T-helper 2 cell treated with Interferon-gamma antibody and Interleukin-4, amounts not matched to agents 5 μg/mL and 100 μg/mL, for 36 hours (primary cell): ENCODE data around the gene MAP4K2.
A peak's percentile ranks its signal among the peaks of the same experiment; 100 is the strongest.

Experiments used
- DNase-seq: peaks from one replicate; pipeline ENCODE4 v3.0.0; 2021; ENCODE audit warnings: low spot score
- H3K27ac Mint-ChIP-seq: one replicate; pipeline ENCODE4 v1.8.0; 2021; ENCODE audit warnings: mild to moderate bottlenecking, mixed read lengths
- H3K27me3 Mint-ChIP-seq: one replicate; pipeline ENCODE4 v1.8.0; 2021; ENCODE audit warnings: low read depth, mixed read lengths
- H3K36me3 Mint-ChIP-seq: one replicate; pipeline ENCODE4 v1.8.0; 2021; ENCODE audit warnings: low read depth, mixed read lengths
- H3K4me1 Mint-ChIP-seq: one replicate; pipeline ENCODE4 v1.8.0; 2021; ENCODE audit warnings: low read depth, mixed read lengths
- H3K4me3 Mint-ChIP-seq: one replicate; pipeline ENCODE4 v1.8.0; 2022; ENCODE audit warnings: mild to moderate bottlenecking, moderate library complexity, mixed read lengths
- H3K9me3 Mint-ChIP-seq: one replicate; pipeline ENCODE4 v1.8.0; 2021; ENCODE audit warnings: mixed read lengths

Gene MAP4K2

DNA sequence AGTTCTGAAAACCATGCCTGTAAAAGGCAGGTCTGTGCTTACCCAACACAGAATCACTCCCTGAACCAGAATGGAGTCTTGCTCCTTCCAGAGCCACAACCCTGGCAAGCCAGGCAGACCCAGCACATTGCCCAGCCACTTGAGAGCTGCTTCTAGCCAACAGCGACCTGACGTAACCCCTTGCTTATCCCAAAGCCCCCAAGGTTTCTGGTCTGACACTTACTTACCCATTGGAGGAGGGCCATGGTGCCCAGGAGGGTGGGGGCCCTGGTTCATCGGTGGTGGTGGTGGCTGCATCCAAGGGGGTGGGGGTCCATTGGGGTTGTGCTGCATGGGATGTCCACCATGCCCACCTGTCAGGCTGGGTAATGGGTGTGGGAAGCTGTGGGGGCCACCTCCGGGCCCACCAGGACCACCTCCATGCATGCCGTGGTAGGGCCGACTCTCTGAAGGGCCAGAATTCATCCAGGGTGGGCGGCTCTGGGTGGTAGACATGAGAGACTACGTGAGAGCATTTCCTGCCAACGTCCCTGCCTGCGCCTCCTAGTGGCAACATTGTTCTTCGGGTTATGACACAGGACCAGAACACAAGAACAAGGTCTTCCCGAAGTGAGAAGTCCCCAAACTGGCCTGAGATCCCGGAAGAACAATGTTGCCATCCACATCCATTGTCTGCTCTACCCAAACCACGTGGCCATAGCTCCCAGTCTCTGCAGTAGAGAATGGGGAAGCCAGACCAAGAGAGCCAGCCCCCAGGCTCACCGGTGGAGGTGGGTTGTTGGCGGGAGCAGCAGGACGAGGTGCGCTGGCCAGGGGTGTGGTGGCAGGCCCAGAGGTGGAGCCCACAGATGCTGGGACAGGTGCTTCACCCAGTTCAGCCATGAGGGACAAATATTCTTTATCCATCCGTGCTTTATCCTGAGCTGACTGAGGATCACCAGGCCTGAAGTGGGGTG lies 35.4 kb downstream of the MAP4K2 start:
- Mint-ChIP-seq H3K27me3 (no peaks in the 10 kb centered on the region), H3K4me3 (peak overlapping the region; percentile 51), H3K4me1 (peaks cover 66% of the 10 kb centered on the region), H3K27ac (peak overlapping the region; percentile 74), H3K36me3 (peaks cover 92% of the 10 kb centered on the region), H3K9me3 (no peaks in the 10 kb centered on the region)
- peak; percentile 65 for DNase-seq

- Mint-ChIP-seq H3K4me3 (no peak overlapping the region), H3K4me1 (peaks cover 66% of the 10 kb centered on the region), H3K9me3 (no peaks in the 10 kb centered on the region), H3K36me3 (peaks cover 91% of the 10 kb centered on the region), H3K27ac (no peak overlapping the region), H3K27me3 (no peaks in the 10 kb centered on the region)
- DNase-seq = no peak
These were observed 36.1 kb downstream of the MAP4K2 start for GRCh38 chr11:64766881-64767280.

- peak overlapping the region; percentile 85 for H3K4me3 Mint-ChIP-seq
These were observed 37.0 kb downstream of the MAP4K2 start for GRCh38 chr11:64765851-64766665.

GRCh38 chr11:64765291-64765850 lies 37.6 kb downstream of the MAP4K2 start:
- H3K27ac Mint-ChIP-seq = peak overlapping the region; percentile 96
- no peak for DNase-seq
- peaks cover 71% of the 10 kb centered on the region for H3K4me1 Mint-ChIP-seq
- peak overlapping the region; percentile 85 for H3K4me3 Mint-ChIP-seq
- H3K27me3 Mint-ChIP-seq = no peaks in the 10 kb centered on the region
- no peaks in the 10 kb centered on the region for H3K9me3 Mint-ChIP-seq
- peaks cover 82% of the 10 kb centered on the region for H3K36me3 Mint-ChIP-seq

More at GRCh38 chr11:64765851-64766665, 37.0 kb downstream of the MAP4K2 start:
- no peaks in the 10 kb centered on the region for H3K9me3 Mint-ChIP-seq
- H3K4me1 Mint-ChIP-seq = peaks cover 66% of the 10 kb centered on the region
- H3K27me3 Mint-ChIP-seq = no peaks in the 10 kb centered on the region
- peaks cover 84% of the 10 kb centered on the region for H3K36me3 Mint-ChIP-seq
- no peak for DNase-seq
- H3K27ac Mint-ChIP-seq = peak overlapping the region; percentile 96

- H3K27ac Mint-ChIP-seq = peak overlapping the region; percentile 96
- peak overlapping the region; percentile 85 for H3K4me3 Mint-ChIP-seq
- DNase-seq = no peak
- H3K9me3 Mint-ChIP-seq = no peaks in the 10 kb centered on the region
- H3K4me1 Mint-ChIP-seq = peaks cover 73% of the 10 kb centered on the region
- H3K27me3 Mint-ChIP-seq = no peaks in the 10 kb centered on the region
- H3K36me3 Mint-ChIP-seq = peaks cover 78% of the 10 kb centered on the region
These were observed 38.3 kb downstream of the MAP4K2 start for GRCh38 chr11:64764753-64765152.

GRCh38 chr11:64764040-64764611 lies 38.9 kb downstream of the MAP4K2 start:
- H3K4me1 Mint-ChIP-seq = peaks cover 67% of the 10 kb centered on the region
- H3K9me3 Mint-ChIP-seq = no peaks in the 10 kb centered on the region
- H3K36me3 Mint-ChIP-seq = peaks cover 72% of the 10 kb centered on the region
- peak overlapping the region; percentile 85 for H3K4me3 Mint-ChIP-seq
- DNase-seq = no peak
- peak overlapping the region; percentile 96 for H3K27ac Mint-ChIP-seq
- H3K27me3 Mint-ChIP-seq = no peaks in the 10 kb centered on the region

GRCh38 chr11:64763526-64764039 lies 39.4 kb downstream of the MAP4K2 start:
- H3K27ac Mint-ChIP-seq = peak overlapping the region; percentile 96
- no peak for DNase-seq
- peak overlapping the region; percentile 85 for H3K4me3 Mint-ChIP-seq
- peaks cover 67% of the 10 kb centered on the region for H3K36me3 Mint-ChIP-seq
- no peaks in the 10 kb centered on the region for H3K9me3 Mint-ChIP-seq
- H3K4me1 Mint-ChIP-seq = peaks cover 66% of the 10 kb centered on the region
- no peaks in the 10 kb centered on the region for H3K27me3 Mint-ChIP-seq

- Mint-ChIP-seq H3K36me3 (peaks cover 60% of the 10 kb centered on the region), H3K4me1 (peaks cover 60% of the 10 kb centered on the region), H3K27me3 (no peaks in the 10 kb centered on the region), H3K4me3 (peak overlapping the region; percentile 85), H3K27ac (peak overlapping the region; percentile 96), H3K9me3 (no peaks in the 10 kb centered on the region)
- DNase-seq = no peak
These were observed 40.1 kb downstream of the MAP4K2 start for GRCh38 chr11:64762674-64763525.

GRCh38 chr11:64762277-64762673 lies 40.7 kb downstream of the MAP4K2 start:
- Mint-ChIP-seq H3K36me3 (peaks cover 56% of the 10 kb centered on the region), H3K9me3 (no peaks in the 10 kb centered on the region), H3K4me1 (peaks cover 55% of the 10 kb centered on the region)

DNA sequence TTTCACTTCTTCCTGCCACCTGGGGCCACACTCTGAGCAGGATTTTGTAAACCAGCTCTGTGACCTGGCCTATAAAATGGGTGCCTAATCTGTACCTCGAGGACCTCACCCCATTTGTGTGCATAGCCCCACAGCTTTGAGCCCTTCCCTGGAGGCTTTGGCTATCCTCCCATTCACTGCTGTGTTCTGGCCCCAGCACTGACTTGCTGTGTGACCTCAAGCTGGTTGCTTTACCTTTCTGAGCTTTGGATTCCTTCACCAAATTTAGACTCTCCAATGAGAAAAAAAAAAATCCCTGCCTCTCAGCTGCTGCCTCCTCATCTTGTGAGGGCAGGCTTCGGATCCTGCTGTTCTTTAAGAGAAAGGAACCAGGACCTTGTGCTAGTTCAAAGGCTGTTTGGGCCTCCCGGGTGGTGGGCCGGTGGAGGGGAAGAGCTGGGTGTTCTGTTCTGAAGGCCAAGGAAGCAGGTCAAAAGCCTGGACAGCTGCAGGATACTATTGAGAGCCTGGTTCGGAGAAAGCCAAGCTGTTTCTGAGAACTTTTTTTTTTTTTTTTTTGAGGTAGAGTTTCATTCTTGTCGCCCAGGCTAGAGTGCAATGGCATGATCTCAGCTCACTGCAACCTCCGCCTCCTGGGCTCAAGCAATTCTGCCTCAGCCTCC lies 42.1 kb downstream of the MAP4K2 start:
- H3K27ac Mint-ChIP-seq = peak overlapping the region; percentile 90
- peaks cover 45% of the 10 kb centered on the region for H3K36me3 Mint-ChIP-seq
- H3K4me3 Mint-ChIP-seq = peak overlapping the region; percentile 76
- H3K4me1 Mint-ChIP-seq = peaks cover 50% of the 10 kb centered on the region
- no peaks in the 10 kb centered on the region for H3K9me3 Mint-ChIP-seq
- no peak for DNase-seq
- H3K27me3 Mint-ChIP-seq = no peaks in the 10 kb centered on the region

More at GRCh38 chr11:64762277-64762673, 40.7 kb downstream of the MAP4K2 start:
- H3K4me3 Mint-ChIP-seq = peak overlapping the region; percentile 85
- peak overlapping the region; percentile 96 for H3K27ac Mint-ChIP-seq
- H3K27me3 Mint-ChIP-seq = no peaks in the 10 kb centered on the region
- no peak for DNase-seq

DNA sequence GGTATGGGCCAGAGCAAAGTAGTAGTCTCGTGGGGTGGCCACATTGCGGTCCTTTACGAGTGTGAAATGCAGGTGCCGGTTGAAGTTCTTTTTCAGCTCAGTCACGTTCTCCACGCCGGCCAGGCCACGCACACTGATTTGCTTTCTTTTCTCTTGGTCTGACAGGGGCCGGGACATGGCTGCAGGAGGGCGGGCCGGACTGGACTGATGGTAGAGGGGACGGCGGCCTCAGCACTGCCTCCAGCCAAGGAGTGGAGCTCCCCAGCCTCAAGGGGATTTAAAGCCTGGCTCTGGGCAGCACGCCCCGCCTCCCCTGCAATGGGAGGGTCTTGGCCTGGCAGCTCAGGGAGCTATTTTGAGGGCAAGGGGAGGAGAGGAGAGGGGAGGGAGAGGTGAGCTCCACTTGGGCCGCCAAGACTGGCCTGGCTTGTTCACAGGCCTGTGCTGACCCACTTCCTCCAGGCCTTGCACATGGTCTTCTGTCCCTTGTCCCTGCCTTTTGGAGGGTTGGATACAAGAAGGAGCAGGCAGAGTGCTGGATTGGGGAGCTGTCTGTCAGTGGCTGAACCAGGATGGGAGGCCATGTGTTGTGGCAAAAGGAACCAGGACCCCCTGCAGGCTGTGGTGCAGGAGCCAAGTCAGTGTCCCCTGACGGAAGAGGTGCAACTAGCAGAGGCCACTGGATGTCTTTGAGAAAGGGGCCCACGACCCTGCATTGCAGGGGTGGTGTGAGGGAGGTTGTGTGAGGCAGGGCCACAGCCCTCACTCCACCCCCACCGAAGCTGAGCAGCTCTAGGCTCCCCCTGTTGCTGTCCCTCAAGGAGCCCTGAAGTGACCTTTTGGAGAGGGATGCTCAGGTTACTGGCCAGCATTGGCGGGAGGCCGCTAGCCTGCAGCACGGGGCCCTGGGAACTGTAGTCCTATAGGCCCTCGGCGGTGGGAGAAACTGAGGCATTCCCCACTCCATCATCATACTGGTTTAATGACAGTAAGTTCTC lies 43.0 kb downstream of the MAP4K2 start, which contains the start of gene PYGM:
TSS of gene PYGM (minus strand) at position 253 of the 998 bp plus-strand sequence. CDS start at position 177, 76 bp downstream.
- peak within 1 kb of the TSS; percentile 90 for H3K27ac Mint-ChIP-seq
- H3K27me3 Mint-ChIP-seq = no peaks in the 10 kb centered on the region
- peak within 1 kb of the TSS; percentile 76 for H3K4me3 Mint-ChIP-seq
- peaks cover 38% of the 10 kb centered on the region for H3K36me3 Mint-ChIP-seq
- peaks cover 45% of the 10 kb centered on the region for H3K4me1 Mint-ChIP-seq
- H3K9me3 Mint-ChIP-seq = no peaks in the 10 kb centered on the region
- DNase-seq = no peak
